ENCODE measurements around the gene RAN. TPM values are rescaled to one million over a fixed set of nuclear protein-coding genes. Genes with fewer than 3 reads are reported as not detected.

RAN gene
- 195 and 524 TPM in 2 replicates for total RNA-seq

DNA sequence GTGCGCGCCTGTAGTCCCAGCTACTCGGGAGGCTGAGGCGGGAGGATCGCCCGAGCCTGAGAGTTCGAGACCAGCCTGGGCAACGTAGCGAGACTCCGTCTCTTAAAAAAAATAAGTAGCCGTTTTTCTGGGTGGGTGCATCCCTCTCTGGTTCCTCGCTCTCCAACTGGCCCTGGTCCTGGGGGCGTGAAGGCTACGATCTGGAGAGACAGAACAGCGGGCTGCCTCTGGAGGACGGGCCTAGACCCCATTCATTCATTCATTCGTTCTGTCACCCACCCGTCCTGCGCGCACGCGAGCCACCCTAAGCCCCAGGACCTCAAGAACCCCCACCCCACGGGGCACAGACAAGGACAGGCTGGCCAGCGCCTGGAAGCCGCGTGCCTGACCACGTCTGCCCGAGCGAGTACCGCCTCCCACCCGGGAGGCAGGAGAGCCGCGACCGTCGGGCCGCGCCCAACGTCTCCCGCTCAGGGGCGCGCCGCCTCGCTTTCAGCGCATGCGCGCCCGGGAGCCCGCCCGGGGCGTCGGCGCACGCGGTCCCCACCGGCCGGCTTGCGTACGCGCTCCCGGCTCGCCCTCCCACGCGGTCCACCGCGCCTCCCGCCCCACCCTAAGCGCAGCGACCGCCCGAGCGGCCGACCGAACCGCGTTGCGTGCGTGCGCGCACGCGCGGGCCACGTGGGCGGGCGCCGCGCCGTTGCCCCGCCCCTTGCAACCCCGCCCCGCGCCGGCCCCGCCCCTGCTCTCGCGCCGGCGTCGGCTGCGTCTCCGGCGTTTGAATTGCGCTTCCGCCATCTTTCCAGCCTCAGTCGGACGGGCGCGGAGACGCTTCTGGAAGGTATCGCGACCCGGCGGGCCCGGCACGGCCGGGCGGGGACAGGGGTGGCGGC, at the start of gene RAN:
TSS of gene RAN (plus strand) at position 781 of the 893 bp plus-strand sequence. CDS start 528 bp downstream, outside the sequence.

DNA sequence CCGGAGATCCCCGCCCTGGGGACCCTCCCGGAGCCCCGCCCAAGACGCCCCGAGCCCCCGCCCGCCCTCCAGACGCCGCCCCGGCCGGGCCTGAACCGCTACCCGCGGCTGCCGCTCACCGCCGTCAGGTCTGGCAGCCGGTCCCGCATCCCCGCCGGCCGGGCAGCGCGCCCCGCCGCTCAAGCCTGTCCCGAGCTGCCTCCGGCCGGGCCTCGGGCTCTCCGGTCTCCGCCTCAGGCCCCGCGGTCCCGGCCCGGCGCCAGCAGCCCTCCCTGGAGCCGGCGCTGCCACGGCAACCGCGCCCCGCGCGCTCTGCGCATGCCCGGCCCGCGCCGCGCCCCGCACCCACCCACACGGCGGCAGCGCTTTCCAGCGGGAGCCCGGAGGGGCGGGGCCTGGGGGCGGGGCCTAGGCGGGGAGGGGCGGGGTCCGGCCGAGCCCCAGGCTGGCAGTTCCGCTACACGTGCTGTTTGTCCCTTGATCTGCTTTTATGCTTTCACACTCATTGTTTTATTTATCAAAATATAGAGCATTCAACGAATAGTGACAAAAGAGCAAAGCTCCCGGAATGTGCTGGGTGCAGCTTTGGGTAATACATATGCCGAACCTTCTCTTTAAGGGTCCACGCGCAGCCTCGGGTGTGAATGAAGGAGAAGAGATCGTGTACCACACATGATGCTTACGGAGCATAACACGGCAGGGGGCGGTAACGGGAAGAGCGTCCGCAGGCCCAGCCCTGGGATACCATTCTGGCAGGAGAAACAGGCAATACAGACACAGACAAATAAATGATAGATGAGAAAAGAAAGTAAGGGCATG, 32.7 kb upstream of the RAN start, which contains the start of gene STX2:
TSS of gene STX2 (minus strand) at position 300 of the 819 bp plus-strand sequence. CDS start at position 149, 151 bp downstream.

Other genes starting within 250 kb of the RAN start
- gene RIMBP2, start 155.8 kb upstream of the RAN start, total RNA-seq: 0.38 TPM in 1 of 2 replicates, not detected in the other
- 14.3 and 23.1 TPM in 2 replicates for gene STX2, start 32.8 kb upstream of the RAN start, total RNA-seq
- gene ADGRD1, start 81.8 kb downstream of the RAN start, total RNA-seq: 1.6 TPM in 1 of 2 replicates, not detected in the other

Data from mesangial cell (primary cell).